ENCODE results near the gene PXDC1. TPM values are rescaled to one million over a fixed set of nuclear protein-coding genes. Genes with fewer than 3 reads are reported as not detected.
"Not testable (repeated sequence)": the region's sequence is repeated elsewhere in the genome, so short reads cannot be mapped to it uniquely, and the experiment has no call there.

Gene PXDC1
- total RNA-seq, 1 donor from 2014 or later = 231 TPM

DNA sequence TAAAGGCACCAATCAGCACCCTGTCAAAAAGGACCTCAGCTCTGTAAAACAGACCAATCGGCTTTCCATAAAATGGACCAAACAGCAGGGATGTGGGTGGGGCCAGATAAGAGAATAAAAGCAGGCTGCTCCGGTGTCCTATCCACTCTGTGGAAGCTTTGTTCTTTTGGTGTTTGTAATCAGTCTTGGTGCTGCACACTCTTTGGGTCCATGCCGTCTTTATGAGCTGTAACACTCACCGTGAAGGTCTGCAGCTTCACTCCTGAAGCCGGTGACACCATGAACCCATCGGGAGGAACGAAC, 7.3 kb upstream of the PXDC1 start:
- peak overlapping the region; percentile 72 for H3K27ac Mint-ChIP-seq (ENCODE audit: unreplicated experiment)
- peaks cover 69% of the 10 kb centered on the region for H3K4me1 Mint-ChIP-seq (ENCODE audit: low read depth)
- H3K27me3 Mint-ChIP-seq (ENCODE audit: low read depth) = no peaks in the 10 kb centered on the region
- DNase-seq (ENCODE audit: low spot score) = no peak
- H3K4me3 Mint-ChIP-seq (ENCODE audit: unreplicated experiment) = no peak overlapping the region
- TF ChIP-seq, protein P1, sequence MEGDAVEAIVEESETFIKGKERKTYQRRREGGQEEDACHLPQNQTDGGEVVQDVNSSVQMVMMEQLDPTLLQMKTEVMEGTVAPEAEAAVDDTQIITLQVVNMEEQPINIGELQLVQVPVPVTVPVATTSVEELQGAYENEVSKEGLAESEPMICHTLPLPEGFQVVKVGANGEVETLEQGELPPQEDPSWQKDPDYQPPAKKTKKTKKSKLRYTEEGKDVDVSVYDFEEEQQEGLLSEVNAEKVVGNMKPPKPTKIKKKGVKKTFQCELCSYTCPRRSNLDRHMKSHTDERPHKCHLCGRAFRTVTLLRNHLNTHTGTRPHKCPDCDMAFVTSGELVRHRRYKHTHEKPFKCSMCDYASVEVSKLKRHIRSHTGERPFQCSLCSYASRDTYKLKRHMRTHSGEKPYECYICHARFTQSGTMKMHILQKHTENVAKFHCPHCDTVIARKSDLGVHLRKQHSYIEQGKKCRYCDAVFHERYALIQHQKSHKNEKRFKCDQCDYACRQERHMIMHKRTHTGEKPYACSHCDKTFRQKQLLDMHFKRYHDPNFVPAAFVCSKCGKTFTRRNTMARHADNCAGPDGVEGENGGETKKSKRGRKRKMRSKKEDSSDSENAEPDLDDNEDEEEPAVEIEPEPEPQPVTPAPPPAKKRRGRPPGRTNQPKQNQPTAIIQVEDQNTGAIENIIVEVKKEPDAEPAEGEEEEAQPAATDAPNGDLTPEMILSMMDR (IDR thresholded peaks at IDR 0.05) = no peak
- H3K9me3 Mint-ChIP-seq (ENCODE audit: low read depth) = no peaks in the 10 kb centered on the region
- H3K36me3 Mint-ChIP-seq (ENCODE audit: low read depth) = no peaks in the 10 kb centered on the region

DNA sequence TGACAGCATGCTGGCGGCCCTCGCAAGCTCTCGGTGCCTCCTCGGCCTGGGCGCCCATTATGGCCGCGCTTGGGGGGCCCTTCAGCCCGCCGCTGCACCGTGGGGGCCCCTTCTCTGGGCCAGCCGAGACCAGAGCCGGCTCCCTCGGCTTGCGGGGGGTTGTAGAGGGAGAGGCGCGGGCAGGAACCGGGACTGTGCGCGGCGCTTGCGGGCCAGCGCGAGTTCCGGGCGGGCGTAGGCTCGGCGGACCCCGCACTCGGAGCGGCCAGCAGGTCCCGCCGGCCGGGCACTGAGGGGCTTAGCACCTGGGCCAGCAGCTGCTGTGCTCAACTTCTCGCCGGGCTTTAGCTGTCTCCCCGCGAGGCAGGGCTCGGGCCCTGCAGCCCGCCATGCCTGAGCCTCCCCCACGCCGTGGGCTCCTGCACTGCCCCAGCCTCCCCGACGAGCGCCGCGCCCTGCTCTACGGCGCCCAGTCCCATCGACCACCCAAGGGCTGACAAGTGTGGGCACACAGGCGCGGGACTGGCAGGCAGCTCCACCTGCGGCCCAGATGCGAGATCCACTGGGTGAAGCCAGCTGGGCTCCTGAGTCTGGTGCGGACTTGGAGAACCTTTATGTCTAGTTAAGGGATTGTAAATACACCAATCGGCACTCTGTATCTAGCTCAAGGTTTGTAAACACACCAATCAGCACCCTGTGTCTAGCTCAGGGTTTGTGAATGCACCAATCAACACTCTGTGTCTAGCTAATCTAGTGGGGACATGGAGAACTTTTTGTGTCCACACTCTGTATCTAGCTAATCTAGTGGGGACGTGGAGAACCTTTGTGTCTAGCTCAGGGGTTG, 6.7 kb upstream of the PXDC1 start:
- Mint-ChIP-seq H3K4me1 (ENCODE audit: low read depth) (peaks cover 74% of the 10 kb centered on the region), H3K27ac (ENCODE audit: unreplicated experiment) (peak overlapping the region; percentile 83)
- not testable (repeated sequence) for H3K27me3 Mint-ChIP-seq (ENCODE audit: low read depth); H3K36me3 Mint-ChIP-seq (ENCODE audit: low read depth); H3K4me3 Mint-ChIP-seq (ENCODE audit: unreplicated experiment); H3K9me3 Mint-ChIP-seq (ENCODE audit: low read depth)
- DNase-seq (ENCODE audit: low spot score) = peak; percentile 87

DNA sequence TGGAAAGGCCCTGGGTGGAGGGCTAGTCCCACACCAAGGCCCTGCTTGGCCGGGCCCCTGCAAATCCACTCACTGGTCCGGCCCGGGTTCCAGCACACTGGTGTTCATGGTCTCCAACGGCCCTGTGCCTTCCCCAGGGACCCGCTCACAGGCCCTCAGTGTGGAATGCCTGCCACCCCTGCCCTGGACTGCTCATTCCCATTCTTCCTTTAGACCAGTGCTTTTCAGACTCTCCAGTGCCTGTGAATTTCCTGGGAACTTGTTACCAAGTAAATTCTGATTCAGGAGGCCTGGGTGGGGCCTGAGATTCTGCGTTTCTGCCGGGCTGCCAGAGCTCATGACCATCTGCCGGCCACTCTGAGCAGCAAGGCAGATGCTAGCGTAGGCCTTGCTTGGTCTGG, 5.7 kb upstream of the PXDC1 start:
- Mint-ChIP-seq H3K27ac (ENCODE audit: unreplicated experiment) (peak overlapping the region; percentile 83), H3K4me3 (ENCODE audit: unreplicated experiment) (no peak overlapping the region), H3K36me3 (ENCODE audit: low read depth) (no peaks in the 10 kb centered on the region), H3K27me3 (ENCODE audit: low read depth) (no peaks in the 10 kb centered on the region), H3K9me3 (ENCODE audit: low read depth) (no peaks in the 10 kb centered on the region), H3K4me1 (ENCODE audit: low read depth) (peaks cover 76% of the 10 kb centered on the region)
- TF ChIP-seq, protein P1 (IDR thresholded peaks at IDR 0.05) = no peak
- peak; percentile 46 for DNase-seq (ENCODE audit: low spot score)

DNA sequence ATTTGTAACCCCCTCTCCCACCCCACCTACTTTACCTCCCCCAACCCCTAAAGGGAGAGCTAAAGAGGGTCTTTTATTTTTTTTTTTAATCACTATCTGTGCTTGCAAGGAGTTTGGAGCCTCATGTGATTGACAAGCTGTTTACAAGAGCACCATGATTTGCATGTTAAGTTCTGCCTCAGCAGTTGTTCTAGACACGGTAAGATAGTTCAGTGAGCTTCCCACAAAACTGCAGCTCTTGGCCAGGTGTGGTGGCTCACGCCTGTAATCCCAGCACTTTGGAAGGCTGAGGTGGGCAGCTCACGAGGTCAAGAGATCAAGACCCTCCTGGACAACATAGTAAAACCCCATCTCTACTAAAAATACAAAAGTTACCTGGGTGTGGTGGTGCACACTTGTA, 5.0 kb upstream of the PXDC1 start:
- H3K36me3 Mint-ChIP-seq (ENCODE audit: low read depth) = no peaks in the 10 kb centered on the region
- no peaks in the 10 kb centered on the region for H3K27me3 Mint-ChIP-seq (ENCODE audit: low read depth)
- peak overlapping the region; percentile 83 for H3K27ac Mint-ChIP-seq (ENCODE audit: unreplicated experiment)
- DNase-seq (ENCODE audit: low spot score) = no peak
- no peaks in the 10 kb centered on the region for H3K9me3 Mint-ChIP-seq (ENCODE audit: low read depth)
- TF ChIP-seq, protein P1 (IDR thresholded peaks at IDR 0.05) = no peak
- H3K4me1 Mint-ChIP-seq (ENCODE audit: low read depth) = peaks cover 75% of the 10 kb centered on the region
- H3K4me3 Mint-ChIP-seq (ENCODE audit: unreplicated experiment) = no peak overlapping the region

DNA sequence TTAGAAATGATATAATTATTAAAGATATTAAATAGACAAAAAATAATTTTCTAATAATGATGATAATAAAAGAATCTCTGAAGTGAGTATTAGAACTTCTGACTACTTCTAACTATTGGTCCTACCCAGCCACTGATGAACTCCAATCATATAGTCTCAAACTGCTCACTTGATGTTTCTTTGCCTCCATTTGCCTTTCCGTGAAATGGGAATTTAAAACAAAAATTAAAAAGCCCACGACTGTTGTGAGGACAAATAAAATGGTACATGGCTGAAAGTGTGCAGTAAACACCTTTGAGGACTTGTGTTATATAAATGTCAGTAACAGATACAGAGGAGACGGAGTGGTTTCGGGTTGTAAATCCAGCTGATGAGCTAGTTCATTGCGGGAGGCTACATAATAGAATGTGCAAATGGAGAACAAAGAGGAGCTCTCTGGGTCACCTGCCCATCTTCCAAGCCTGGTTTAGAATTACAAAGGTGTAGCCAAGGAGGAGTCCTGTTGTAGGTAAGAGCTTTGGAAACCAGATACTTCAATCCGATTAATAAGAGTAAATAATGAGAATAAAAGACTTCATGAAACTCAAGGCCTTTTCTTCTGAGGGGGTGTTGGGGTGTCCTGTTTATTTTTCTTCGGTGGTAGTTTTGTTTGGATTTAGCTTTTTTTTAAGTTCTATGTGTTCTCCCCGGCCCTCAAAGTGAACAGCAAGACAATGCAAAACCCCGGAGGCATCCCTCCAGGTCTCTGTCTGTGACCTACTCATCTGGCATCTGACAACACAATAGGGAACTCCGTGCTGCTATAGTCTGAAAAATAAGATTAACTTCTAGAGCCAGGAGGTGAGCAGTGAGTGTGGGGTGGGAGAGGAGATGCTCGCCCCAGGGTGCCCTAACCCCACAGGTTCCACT, 4.4 kb upstream of the PXDC1 start:
- Mint-ChIP-seq H3K27me3 (ENCODE audit: low read depth) (no peaks in the 10 kb centered on the region), H3K4me1 (ENCODE audit: low read depth) (peaks cover 75% of the 10 kb centered on the region), H3K36me3 (ENCODE audit: low read depth) (no peaks in the 10 kb centered on the region), H3K4me3 (ENCODE audit: unreplicated experiment) (no peak overlapping the region), H3K9me3 (ENCODE audit: low read depth) (no peaks in the 10 kb centered on the region), H3K27ac (ENCODE audit: unreplicated experiment) (peak overlapping the region; percentile 83)
- DNase-seq (ENCODE audit: low spot score) = no peak
- TF ChIP-seq, protein P1 (IDR thresholded peaks at IDR 0.05) = no peak

All from chondrocyte (in vitro differentiated cells).